Osteocyte (in vitro differentiated cells): Measurements from ENCODE around the gene TFRC. TPM values are rescaled to one million over a fixed set of nuclear protein-coding genes. Genes with fewer than 3 reads are reported as not detected.

Source experiments
- DNase-seq: peaks from one replicate; pipeline ENCODE4 v3.0.0; 2021; ENCODE audit warnings: mixed read lengths; ENCODE audit not compliant: unreplicated experiment; ENCODE audit errors: extremely low spot score
- H3K27ac Mint-ChIP-seq: one replicate; pipeline ENCODE4 v1.8.0; 2021; ENCODE audit warnings: mild to moderate bottlenecking, mixed read lengths; ENCODE audit not compliant: unreplicated experiment
- H3K27me3 Mint-ChIP-seq: one replicate; pipeline ENCODE4 v1.8.0; 2021; ENCODE audit warnings: mixed read lengths; ENCODE audit not compliant: unreplicated experiment
- H3K36me3 Mint-ChIP-seq: one replicate; pipeline ENCODE4 v1.8.0; 2021; ENCODE audit warnings: mixed read lengths; ENCODE audit not compliant: unreplicated experiment
- H3K4me1 Mint-ChIP-seq: one replicate; pipeline ENCODE4 v1.8.0; 2021; ENCODE audit warnings: mixed read lengths; ENCODE audit not compliant: unreplicated experiment
- H3K4me3 Mint-ChIP-seq: one replicate; pipeline ENCODE4 v1.8.0; 2021; ENCODE audit warnings: mild to moderate bottlenecking, moderate library complexity, mixed read lengths; ENCODE audit not compliant: unreplicated experiment
- H3K9me3 Mint-ChIP-seq: one replicate; pipeline ENCODE4 v1.8.0; 2021; ENCODE audit warnings: mixed read lengths; ENCODE audit not compliant: unreplicated experiment
- CTCF ChIP-seq: fragments of 200-600 bp; sonication (generic); IDR thresholded peaks from 2 replicates; pipeline ENCODE4 v1.5.0; 2021; ENCODE audit warnings: antibody characterized with exemption, mild to moderate bottlenecking, moderate library complexity
- total RNA-seq: library from RNA; stranded (reverse); gene quantifications from 2 replicates; pipeline ENCODE4 v1.2.1, GENCODE V29; 2021

TFRC gene
- total RNA-seq, 1 donor from 2014 or later: 84.6 TPM

- H3K36me3 Mint-ChIP-seq: peaks cover 50% of the 10 kb centered on the region
- no peaks in the 10 kb centered on the region for H3K27me3 Mint-ChIP-seq
- H3K4me1 Mint-ChIP-seq: peaks cover 5% of the 10 kb centered on the region
- no peak overlapping the region for H3K4me3 Mint-ChIP-seq
- no peak for DNase-seq
- no peak for TF ChIP-seq CTCF
- no peaks in the 10 kb centered on the region for H3K9me3 Mint-ChIP-seq
- H3K27ac Mint-ChIP-seq: no peak overlapping the region
Measured at GRCh38 chr3:196055683-196056270, 26.1 kb downstream of the TFRC start.

- no peaks in the 10 kb centered on the region for H3K27me3 Mint-ChIP-seq
- no peak overlapping the region for H3K27ac Mint-ChIP-seq
- no peak for TF ChIP-seq CTCF
- no peaks in the 10 kb centered on the region for H3K9me3 Mint-ChIP-seq
- no peak for DNase-seq
- no peak overlapping the region for H3K4me3 Mint-ChIP-seq
- peaks cover 5% of the 10 kb centered on the region for H3K4me1 Mint-ChIP-seq
- H3K36me3 Mint-ChIP-seq: peaks cover 47% of the 10 kb centered on the region
Measured at GRCh38 chr3:196055240-196055639, 26.6 kb downstream of the TFRC start.

- no peak for DNase-seq
- no peaks in the 10 kb centered on the region for H3K9me3 Mint-ChIP-seq
- no peak overlapping the region for H3K27ac Mint-ChIP-seq
- H3K36me3 Mint-ChIP-seq: peaks cover 41% of the 10 kb centered on the region
- peaks cover under 1% of the 10 kb centered on the region for H3K4me1 Mint-ChIP-seq
- no peaks in the 10 kb centered on the region for H3K27me3 Mint-ChIP-seq
- no peak for TF ChIP-seq CTCF
- H3K4me3 Mint-ChIP-seq: no peak overlapping the region
Measured at GRCh38 chr3:196054661-196055060, 27.2 kb downstream of the TFRC start.

GRCh38 chr3:196053487-196053886, 28.4 kb downstream of the TFRC start:
- H3K27ac Mint-ChIP-seq: no peak overlapping the region
- TF ChIP-seq CTCF: no peak
- H3K27me3 Mint-ChIP-seq: no peaks in the 10 kb centered on the region
- DNase-seq: no peak
- no peaks in the 10 kb centered on the region for H3K9me3 Mint-ChIP-seq
- H3K4me1 Mint-ChIP-seq: no peaks in the 10 kb centered on the region
- H3K36me3 Mint-ChIP-seq: peaks cover 44% of the 10 kb centered on the region
- no peak overlapping the region for H3K4me3 Mint-ChIP-seq

GRCh38 chr3:196051282-196052076, 30.4 kb downstream of the TFRC start:
- DNase-seq: no peak
- TF ChIP-seq CTCF: no peak
- Mint-ChIP-seq H3K27me3 (no peaks in the 10 kb centered on the region), H3K4me3 (no peak overlapping the region), H3K4me1 (no peaks in the 10 kb centered on the region), H3K27ac (no peak overlapping the region), H3K9me3 (no peaks in the 10 kb centered on the region), H3K36me3 (peaks cover 29% of the 10 kb centered on the region)
